Measurements from ENCODE around the gene ACTRT2. TPM values are rescaled to one million over a fixed set of nuclear protein-coding genes. Genes with fewer than 3 reads are reported as not detected.
A peak's percentile ranks its signal among the peaks of the same experiment; 100 is the strongest.

ACTRT2 gene
- total and polyA plus RNA-seq, 9 donors = not detected

DNA sequence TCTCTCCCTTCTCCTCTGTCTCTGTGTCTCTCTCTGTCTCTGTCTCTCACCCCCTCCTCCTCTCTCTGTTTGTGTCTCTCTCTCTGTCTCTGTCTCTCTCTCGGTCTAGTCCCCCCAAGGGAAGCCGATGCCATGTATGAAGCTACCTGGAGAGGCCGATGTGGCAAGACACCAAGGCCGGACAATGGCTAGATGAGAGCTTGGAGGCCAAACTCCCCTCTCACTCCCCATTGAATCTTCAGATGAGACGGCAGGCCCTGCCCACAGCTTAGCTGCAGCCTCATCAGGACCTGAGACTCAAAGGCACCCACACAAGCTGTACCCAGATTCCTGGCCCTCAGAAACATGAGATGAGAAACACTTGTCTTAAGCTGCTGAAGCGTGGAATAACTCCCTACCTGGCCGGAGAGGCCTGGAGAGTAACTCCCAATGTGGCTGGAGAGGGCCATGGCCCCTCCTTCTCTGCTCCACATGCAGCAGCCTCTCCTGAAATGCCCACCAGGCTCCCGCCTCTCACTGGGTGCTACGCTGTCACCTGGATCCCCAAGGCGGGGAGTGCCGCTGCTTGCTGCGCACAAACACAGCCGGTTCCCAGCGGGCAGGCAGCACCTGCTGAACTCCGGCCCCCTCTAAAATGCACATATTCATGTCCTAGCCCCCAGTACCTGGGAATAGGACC, 7.8 kb upstream of the ACTRT2 start:
- Histone ChIP-seq H3K27me3 (no peaks in the 10 kb centered on the region), H3K36me3 (no peaks in the 10 kb centered on the region), H3K4me3 (no peak overlapping the region), H3K27ac (no peak overlapping the region), H3K4me1 (ENCODE audit: insufficient read depth) (no peaks in the 10 kb centered on the region), H3K9me3 (no peaks in the 10 kb centered on the region)
- intact Hi-C loops (cut with DNase I) = loop anchor here (1.0 to 10.0 kb wide), 7 partner anchors 271 to 556 kb away; no protein-coding TSS in a partner anchor
- TF ChIP-seq POLR2A (IDR thresholded peaks at IDR 0.05) (no peak), EP300 (IDR thresholded peaks at IDR 0.05) (no peak)
- TF ChIP-seq, protein P1, sequence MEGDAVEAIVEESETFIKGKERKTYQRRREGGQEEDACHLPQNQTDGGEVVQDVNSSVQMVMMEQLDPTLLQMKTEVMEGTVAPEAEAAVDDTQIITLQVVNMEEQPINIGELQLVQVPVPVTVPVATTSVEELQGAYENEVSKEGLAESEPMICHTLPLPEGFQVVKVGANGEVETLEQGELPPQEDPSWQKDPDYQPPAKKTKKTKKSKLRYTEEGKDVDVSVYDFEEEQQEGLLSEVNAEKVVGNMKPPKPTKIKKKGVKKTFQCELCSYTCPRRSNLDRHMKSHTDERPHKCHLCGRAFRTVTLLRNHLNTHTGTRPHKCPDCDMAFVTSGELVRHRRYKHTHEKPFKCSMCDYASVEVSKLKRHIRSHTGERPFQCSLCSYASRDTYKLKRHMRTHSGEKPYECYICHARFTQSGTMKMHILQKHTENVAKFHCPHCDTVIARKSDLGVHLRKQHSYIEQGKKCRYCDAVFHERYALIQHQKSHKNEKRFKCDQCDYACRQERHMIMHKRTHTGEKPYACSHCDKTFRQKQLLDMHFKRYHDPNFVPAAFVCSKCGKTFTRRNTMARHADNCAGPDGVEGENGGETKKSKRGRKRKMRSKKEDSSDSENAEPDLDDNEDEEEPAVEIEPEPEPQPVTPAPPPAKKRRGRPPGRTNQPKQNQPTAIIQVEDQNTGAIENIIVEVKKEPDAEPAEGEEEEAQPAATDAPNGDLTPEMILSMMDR (IDR thresholded peaks at IDR 0.05) = no peak
- DNase-seq = no peak
- WGBS, 3 donors = 83 to 87% (median 84%) methylated on average over 15 of the region's 15 CpGs

DNA sequence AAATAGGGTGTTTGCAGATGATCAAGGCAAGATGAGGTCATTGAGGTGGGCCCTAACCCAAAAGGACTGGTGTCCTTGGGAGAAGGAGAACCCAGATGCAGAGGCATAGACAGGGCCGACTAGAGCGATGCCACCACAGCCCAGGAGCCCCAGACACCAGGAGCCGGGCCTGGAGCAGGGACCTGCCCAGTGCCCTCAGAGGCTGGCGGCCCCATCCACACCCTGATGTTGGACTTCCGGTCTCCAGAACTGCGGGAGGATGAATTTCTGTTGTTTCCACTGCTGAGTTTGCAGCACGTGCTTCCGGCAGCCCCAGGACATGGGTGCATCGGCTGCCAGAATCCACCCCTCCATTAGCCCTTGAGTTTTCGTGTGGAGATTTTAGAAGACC, 7.2 kb upstream of the ACTRT2 start:
- no peaks in the 10 kb centered on the region for H3K27me3 ChIP-seq

DNA sequence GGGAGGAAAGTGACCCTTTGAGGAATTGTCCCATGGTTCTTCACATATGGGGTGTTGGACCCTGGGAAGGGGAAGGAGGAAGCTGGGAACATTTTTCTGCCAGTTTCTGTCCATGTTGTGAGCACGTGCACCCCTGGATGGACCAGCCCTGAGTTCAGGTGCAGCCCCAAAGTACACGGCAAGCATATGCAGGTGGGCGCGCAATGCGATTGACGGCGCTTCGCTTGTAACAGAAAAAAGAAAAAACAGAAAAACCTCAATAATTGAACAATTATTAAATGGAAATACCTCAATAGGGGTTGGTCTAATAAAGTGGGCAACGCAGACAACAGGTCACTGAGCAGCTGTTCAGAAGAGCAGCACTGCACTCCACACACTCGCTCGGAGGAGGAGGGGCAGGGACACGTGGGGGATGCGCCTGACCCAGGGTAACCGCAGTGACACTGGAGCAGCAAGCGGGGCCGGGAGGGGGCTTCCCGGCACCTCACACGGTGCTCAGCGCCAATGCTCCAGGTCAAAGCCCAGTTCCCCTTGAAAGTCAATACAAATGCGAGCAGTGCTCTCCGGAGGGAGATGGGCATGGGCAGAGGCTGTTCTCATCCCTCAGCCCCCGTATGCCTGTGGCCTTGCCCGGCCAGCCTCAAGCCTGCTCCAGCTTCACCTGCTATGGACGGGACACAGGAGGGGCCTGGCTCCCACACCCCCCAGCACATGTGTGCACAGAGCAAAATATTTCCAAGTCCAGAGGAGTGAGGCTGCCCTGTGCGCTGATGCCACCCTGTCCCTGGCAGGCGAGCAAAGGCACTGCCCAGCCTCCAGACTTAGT, 6.6 kb upstream of the ACTRT2 start:
- no peaks in the 10 kb centered on the region for H3K27me3 ChIP-seq
- no peak overlapping the region for H3K27ac ChIP-seq
- peak in 1 of 5 donors; percentile 5 for DNase-seq
- TF ChIP-seq EP300 (IDR thresholded peaks at IDR 0.05) (no peak), POLR2A (IDR thresholded peaks at IDR 0.05) (no peak)
- TF ChIP-seq, protein P1 (IDR thresholded peaks at IDR 0.05) = no peak
- intact Hi-C loops (cut with DNase I) = loop anchor here (5.0 to 10.0 kb wide), 7 partner anchors 268 to 557 kb away; no protein-coding TSS in a partner anchor
- no peaks in the 10 kb centered on the region for H3K4me1 ChIP-seq (ENCODE audit: insufficient read depth)
- no peak overlapping the region for H3K4me3 ChIP-seq
- H3K9me3 ChIP-seq = no peaks in the 10 kb centered on the region
- no peaks in the 10 kb centered on the region for H3K36me3 ChIP-seq
- WGBS, 3 donors = 46 to 53% (median 49%) methylated on average over 24 to 26 of the region's 26 CpGs

More for the DNA sequence above, 7.2 kb upstream of the ACTRT2 start:
- intact Hi-C loops (cut with DNase I) = loop anchor here (5.0 to 10.0 kb wide), 6 partner anchors 271 to 557 kb away; no protein-coding TSS in a partner anchor
- no peaks in the 10 kb centered on the region for H3K9me3 ChIP-seq
- no peak overlapping the region for H3K4me3 ChIP-seq
- TF ChIP-seq, protein P1 (IDR thresholded peaks at IDR 0.05) = no peak
- TF ChIP-seq EP300 (IDR thresholded peaks at IDR 0.05) (no peak), POLR2A (IDR thresholded peaks at IDR 0.05) (no peak)
- H3K36me3 ChIP-seq = no peaks in the 10 kb centered on the region
- WGBS, 3 donors = 68 to 80% (median 80%) methylated on average over 8 to 10 of the region's 10 CpGs
- DNase-seq = peak in 1 of 5 donors; percentile 8
- H3K4me1 ChIP-seq (ENCODE audit: insufficient read depth) = no peaks in the 10 kb centered on the region
- no peak overlapping the region for H3K27ac ChIP-seq

DNA sequence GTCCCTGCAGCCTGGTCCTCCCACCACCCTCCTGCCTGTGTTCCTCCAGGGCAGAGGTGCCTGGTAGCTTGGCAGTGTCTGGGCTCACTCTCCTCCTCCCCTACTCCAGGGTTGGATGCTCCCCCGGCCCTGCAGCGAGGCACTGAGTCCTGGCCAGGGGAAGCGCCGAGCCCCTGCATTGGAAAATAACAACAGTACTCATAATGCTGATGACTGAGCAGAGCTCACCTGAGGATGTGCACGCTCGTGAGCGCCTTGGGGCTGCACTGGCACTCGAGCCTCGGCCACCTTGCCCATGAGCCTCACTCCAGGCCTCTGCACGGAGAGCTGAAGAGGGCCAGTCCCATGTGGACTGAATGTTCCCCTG, 6.0 kb upstream of the ACTRT2 start:
- Histone ChIP-seq H3K36me3 (no peaks in the 10 kb centered on the region), H3K4me3 (no peak overlapping the region), H3K27me3 (no peaks in the 10 kb centered on the region), H3K4me1 (ENCODE audit: insufficient read depth) (no peaks in the 10 kb centered on the region), H3K27ac (no peak overlapping the region), H3K9me3 (no peaks in the 10 kb centered on the region)
- DNase-seq = peak in 1 of 5 donors; percentile 7
- WGBS, 3 donors = 57 to 65% (median 59%) methylated on average over 10 of the region's 10 CpGs
- intact Hi-C loops (cut with DNase I) = loop anchor here (5.0 to 10.0 kb wide), 4 partner anchors 267 to 397 kb away; no protein-coding TSS in a partner anchor
- TF ChIP-seq EP300 (IDR thresholded peaks at IDR 0.05) (no peak), POLR2A (IDR thresholded peaks at IDR 0.05) (no peak)
- TF ChIP-seq, protein P1 (IDR thresholded peaks at IDR 0.05) = no peak
